ENCODE measurements around the gene MATCAP1.

Gene MATCAP1

DNA sequence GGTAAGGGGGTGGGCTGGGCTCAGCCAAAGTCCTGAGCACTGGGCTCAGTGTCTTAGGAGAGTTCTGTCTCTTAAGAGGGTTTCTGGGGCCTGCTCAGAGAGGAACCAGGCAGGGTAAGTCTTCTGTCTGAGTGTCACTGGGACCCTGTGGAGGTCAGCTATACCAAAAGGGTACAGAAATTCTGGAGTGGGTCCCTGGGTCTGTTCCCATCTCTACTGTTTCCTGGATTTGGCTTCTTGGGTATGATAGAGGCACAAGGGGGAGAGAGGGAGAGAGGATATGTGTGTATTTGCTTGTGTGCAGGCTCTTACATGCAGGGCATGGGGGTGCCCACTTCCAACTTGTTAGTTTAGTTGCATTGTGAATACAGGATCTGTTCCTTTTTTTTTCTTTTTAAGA is 9.8 kb upstream of the MATCAP1 start:
- TF ChIP-seq POLR2AphosphoS5 (IDR thresholded peaks at IDR 0.05; ENCODE audit: low read depth) (no peak), SPI1 (IDR thresholded peaks at IDR 0.05; ENCODE audit: borderline replicate concordance, low read depth) (no peak), GABPA (IDR thresholded peaks at IDR 0.05; ENCODE audit: low read depth) (no peak), REST (IDR thresholded peaks at IDR 0.05; ENCODE audit: insufficient replicate concordance, low read depth) (no peak)
- TF ChIP-seq, protein P1, sequence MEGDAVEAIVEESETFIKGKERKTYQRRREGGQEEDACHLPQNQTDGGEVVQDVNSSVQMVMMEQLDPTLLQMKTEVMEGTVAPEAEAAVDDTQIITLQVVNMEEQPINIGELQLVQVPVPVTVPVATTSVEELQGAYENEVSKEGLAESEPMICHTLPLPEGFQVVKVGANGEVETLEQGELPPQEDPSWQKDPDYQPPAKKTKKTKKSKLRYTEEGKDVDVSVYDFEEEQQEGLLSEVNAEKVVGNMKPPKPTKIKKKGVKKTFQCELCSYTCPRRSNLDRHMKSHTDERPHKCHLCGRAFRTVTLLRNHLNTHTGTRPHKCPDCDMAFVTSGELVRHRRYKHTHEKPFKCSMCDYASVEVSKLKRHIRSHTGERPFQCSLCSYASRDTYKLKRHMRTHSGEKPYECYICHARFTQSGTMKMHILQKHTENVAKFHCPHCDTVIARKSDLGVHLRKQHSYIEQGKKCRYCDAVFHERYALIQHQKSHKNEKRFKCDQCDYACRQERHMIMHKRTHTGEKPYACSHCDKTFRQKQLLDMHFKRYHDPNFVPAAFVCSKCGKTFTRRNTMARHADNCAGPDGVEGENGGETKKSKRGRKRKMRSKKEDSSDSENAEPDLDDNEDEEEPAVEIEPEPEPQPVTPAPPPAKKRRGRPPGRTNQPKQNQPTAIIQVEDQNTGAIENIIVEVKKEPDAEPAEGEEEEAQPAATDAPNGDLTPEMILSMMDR (IDR thresholded peaks at IDR 0.05; ENCODE audit: insufficient read depth, low read length), result no peak
- Histone ChIP-seq H3K27me3 (ENCODE audit: insufficient read depth, poor library complexity, severe bottlenecking) (no peaks in the 10 kb centered on the region), H3K4me3 (replicated peaks; ENCODE audit: insufficient read depth, low read length) (peak overlapping the region; percentile 98), H3K27ac (replicated peaks) (no peak overlapping the region; the same call in 1 of the 2 replicates)
- DNase-seq (ENCODE audit: low read depth in 1 of 2, low spot score in 1 of 2), result no peak

DNA sequence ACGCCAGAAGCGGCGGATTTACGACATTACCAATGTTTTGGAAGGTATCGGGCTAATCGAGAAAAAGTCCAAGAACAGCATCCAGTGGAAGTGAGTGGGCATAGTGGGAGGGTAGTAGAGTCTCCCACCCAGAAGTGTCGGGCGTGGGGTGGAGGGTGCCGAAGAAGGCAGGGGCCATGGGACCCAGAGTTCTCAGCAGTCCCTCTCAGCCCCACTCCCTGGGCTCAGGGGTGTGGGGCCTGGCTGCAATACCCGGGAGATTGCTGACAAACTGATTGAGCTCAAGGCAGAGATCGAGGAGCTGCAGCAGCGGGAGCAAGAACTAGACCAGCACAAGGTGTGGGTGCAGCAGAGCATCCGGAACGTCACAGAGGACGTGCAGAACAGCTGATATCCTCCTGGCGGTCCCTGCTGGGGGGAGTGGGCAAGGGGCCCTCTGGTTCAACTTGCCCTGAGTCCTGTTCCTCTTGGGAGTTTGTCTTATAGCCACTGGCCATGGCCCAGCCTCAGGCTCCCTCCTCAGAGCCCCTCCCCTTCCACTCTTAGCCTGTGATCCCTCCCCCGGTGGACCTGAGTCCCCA is 9.1 kb upstream of the MATCAP1 start:
- Histone ChIP-seq H3K4me3 (replicated peaks; ENCODE audit: insufficient read depth, low read length) (peak overlapping the region; percentile 98), H3K27me3 (ENCODE audit: insufficient read depth, poor library complexity, severe bottlenecking) (no peaks in the 10 kb centered on the region), H3K27ac (replicated peaks) (peak overlapping the region; percentile 86)
- no peak for DNase-seq (ENCODE audit: low read depth in 1 of 2, low spot score in 1 of 2)
- TF ChIP-seq, protein P1 (IDR thresholded peaks at IDR 0.05; ENCODE audit: insufficient read depth, low read length), result no peak
- no peak for TF ChIP-seq SPI1 (IDR thresholded peaks at IDR 0.05; ENCODE audit: borderline replicate concordance, low read depth)

- TF ChIP-seq GABPA (IDR thresholded peaks at IDR 0.05; ENCODE audit: low read depth) (peak; percentile 90), POLR2AphosphoS5 (IDR thresholded peaks at IDR 0.05; ENCODE audit: low read depth) (peak; percentile 47), REST (IDR thresholded peaks at IDR 0.05; ENCODE audit: insufficient replicate concordance, low read depth) (no peak), SPI1 (IDR thresholded peaks at IDR 0.05; ENCODE audit: borderline replicate concordance, low read depth) (peak; percentile 88)
- TF ChIP-seq, protein P1 (IDR thresholded peaks at IDR 0.05; ENCODE audit: insufficient read depth, low read length), result no peak
- Histone ChIP-seq H3K27me3 (ENCODE audit: insufficient read depth, poor library complexity, severe bottlenecking) (no peaks in the 10 kb centered on the region), H3K27ac (replicated peaks) (peak within 1 kb of the TSS; percentile 86)
Observed at GRCh38 chr16:67191995-67192681, 8.4 kb upstream of the MATCAP1 start, which contains the start of gene E2F4. Gene E2F4, plus strand, starts transcription at chr16:67192155. Its CDS starts 73 bp downstream, at chr16:67192228.

More at GRCh38 chr16:67191995-67192681, 8.4 kb upstream of the MATCAP1 start, which contains the start of gene E2F4:
- peak; percentile 89 to 93 for DNase-seq (ENCODE audit: low read depth in 1 of 2, low spot score in 1 of 2)
- H3K4me3 ChIP-seq (replicated peaks; ENCODE audit: insufficient read depth, low read length), result peak within 1 kb of the TSS; percentile 98

Data from HL-60 (cell line).